CD4-positive, alpha-beta T cell (primary cell): Measurements from ENCODE around the gene WNT1. TPM values are rescaled to one million over a fixed set of nuclear protein-coding genes. Genes with fewer than 3 reads are reported as not detected.

Source experiments
- ATAC-seq: fragments of 200-7000 bp; cut with Tn5 transposase; one replicate; pipeline ENCODE4 v1.10.0; 2022; ENCODE audit warnings: mild to moderate bottlenecking; ENCODE audit not compliant: poor library complexity
- CTCF ChIA-PET: fragments of 350-600 bp; sonication (Branson Sonifier 250); formaldehyde crosslinking; loops from one replicate; lab custom pipeline; 2021; ENCODE audit warnings: antibody characterized with exemption, inconsistent platforms; lab: Charles Lee
- POLR2A ChIA-PET: fragments of 350-600 bp; sonication (Branson Sonifier 250); formaldehyde crosslinking; loops from one replicate; lab custom pipeline; 2021; ENCODE audit warnings: antibody characterized with exemption, inconsistent platforms; lab: Charles Lee
- DNase-seq, 14 experiments: peaks; one replicate each; pipeline ENCODE4 v3.0.0-alpha.2; 2013 to 2020; ENCODE audit warnings: mixed read lengths in 2 of 14
- H3K27ac ChIP-seq, 2 donors: one replicate each; pipeline versions ENCODE4 v1.5.1 to v1.7.0; 2013; ENCODE audit warnings: low read length in 2 of 2, low read depth in 1 of 2, mild to moderate bottlenecking in 1 of 2
- H3K27me3 ChIP-seq, 2 experiments: 1 replicate in 1 of 2; 2 replicates in 1 of 2; pipeline versions ENCODE4 v1.6.1 to v1.7.0; 2013; ENCODE audit warnings: low read length in 2 of 2, control low read depth in 1 of 2, mild to moderate bottlenecking in 1 of 2, moderate library complexity in 1 of 2; ENCODE audit not compliant: insufficient read depth in 2 of 2, control insufficient read depth in 1 of 2
- H3K36me3 ChIP-seq: one replicate; pipeline ENCODE4 v1.6.1; 2013; ENCODE audit warnings: low read length, control low read depth; ENCODE audit not compliant: insufficient read depth
- H3K4me1 ChIP-seq: one replicate; pipeline ENCODE4 v1.6.1; 2013; ENCODE audit warnings: low read length, control low read depth; ENCODE audit not compliant: insufficient read depth
- H3K4me3 ChIP-seq: one replicate; pipeline ENCODE4 v1.5.1; 2013; ENCODE audit warnings: mild to moderate bottlenecking, low read length, moderate library complexity
- H3K9me3 ChIP-seq, 2 experiments: 1 replicate in 1 of 2; 2 replicates in 1 of 2; pipeline versions ENCODE4 v1.6.1 to v1.7.0; 2013; ENCODE audit warnings: low read length in 2 of 2, mild to moderate bottlenecking in 2 of 2, control low read depth in 1 of 2, moderate library complexity in 1 of 2; ENCODE audit not compliant: control insufficient read depth in 1 of 2, insufficient read depth in 1 of 2
- H3K27ac Mint-ChIP-seq: one replicate; pipeline ENCODE4 v1.8.0; 2020; ENCODE audit warnings: mixed read lengths
- H3K27me3 Mint-ChIP-seq: one replicate; pipeline ENCODE4 v1.8.0; 2021; ENCODE audit warnings: mixed read lengths
- H3K36me3 Mint-ChIP-seq: one replicate; pipeline ENCODE4 v1.8.0; 2021; ENCODE audit warnings: low read depth, mixed read lengths
- H3K4me1 Mint-ChIP-seq: one replicate; pipeline ENCODE4 v1.8.0; 2021; ENCODE audit warnings: low read depth, mixed read lengths
- H3K4me3 Mint-ChIP-seq: one replicate; pipeline ENCODE4 v1.8.0; 2020; ENCODE audit warnings: mild to moderate bottlenecking, mixed read lengths
- H3K9me3 Mint-ChIP-seq: one replicate; pipeline ENCODE4 v1.8.0; 2020; ENCODE audit warnings: mixed read lengths
- CTCF ChIP-seq: fragments of 200-600 bp; IDR thresholded peaks from one replicate; pipeline ENCODE4 v1.8.0; 2022; ENCODE audit warnings: antibody characterized with exemption, mild to moderate bottlenecking
- intact Hi-C, 2 experiments: fragments of 100-400 bp; cut with DNase I in 1 of 2; cut with micrococcal nuclease in 1 of 2; formaldehyde crosslinking; loops; one replicate each; pipeline versions ENCODE4 v1.15.1 to v1.9.0; 2023 to 2025; cut with DNase I, micrococcal nuclease
- total RNA-seq, 174 experiments: library from RNA in 2 of 174; stranded (reverse) in 2 of 174; gene quantifications; one replicate each; pipeline ENCODE4 v1.2.3 and lab custom pipeline; 2021 to 2026

WNT1 gene
- total RNA-seq, 2 experiments from 2014 or later = 1.8 to 2.7 TPM

DNA sequence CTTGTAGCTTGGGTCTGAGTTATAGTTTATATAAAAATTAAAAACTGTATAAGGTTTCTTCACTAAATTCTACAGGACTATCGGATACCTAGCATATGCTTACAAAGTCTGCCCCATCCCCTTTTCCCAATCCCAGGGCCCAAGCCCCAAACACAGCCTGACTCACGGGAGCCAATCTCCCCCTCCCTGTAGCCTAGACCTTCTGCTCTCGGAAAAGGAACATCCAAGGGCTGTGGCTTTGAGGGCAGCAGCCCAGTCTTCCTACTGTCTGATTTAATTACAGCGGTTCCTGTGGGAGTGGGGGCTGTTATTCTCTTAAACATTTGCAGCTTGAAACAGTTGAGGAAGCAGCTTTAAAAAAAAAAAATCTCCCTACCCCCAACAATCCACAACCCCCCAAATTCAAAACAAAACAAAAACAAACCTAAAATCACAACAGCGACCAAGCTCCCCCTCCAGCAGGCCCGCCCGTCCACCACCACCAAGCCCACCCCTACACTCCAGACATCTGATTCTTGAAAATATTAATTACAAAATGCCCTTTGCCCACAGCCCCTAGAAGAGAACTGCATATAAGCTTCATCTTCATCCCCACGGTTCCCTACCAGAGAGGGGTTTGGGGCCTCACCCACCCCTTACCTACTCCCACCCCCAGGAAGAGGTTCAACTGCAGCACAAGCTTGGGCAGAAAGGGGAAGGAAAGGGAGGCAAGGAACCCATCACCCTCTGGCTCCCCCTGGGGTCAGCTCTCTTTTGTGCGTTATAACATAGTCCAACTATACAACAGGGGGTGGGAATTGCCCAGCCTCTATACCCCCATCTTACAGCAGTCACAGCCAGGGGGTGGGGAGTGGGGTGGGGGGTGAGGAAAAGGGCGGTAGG is 41.6 kb downstream of the WNT1 start:
- intact Hi-C loops = loop anchor here (2.0 kb wide), 2 partner anchors 37 to 167 kb away; partner anchors contain the start of gene DDX23 (in 1 of the 2)

GRCh38 chr12:49020441-49020840 is 42.3 kb downstream of the WNT1 start:
- CTCF ChIA-PET = interaction anchor here (0.9 to 2.9 kb wide), 7 partner anchors 9 to 78 kb away, joined by 3 to 39 read pairs (median 5); partner anchors contain the start of genes ARF3 and WNT1
- Mint-ChIP-seq H3K9me3 (no peaks in the 10 kb centered on the region), H3K27me3 (no peaks in the 10 kb centered on the region), H3K4me1 (peaks cover 36% of the 10 kb centered on the region), H3K27ac (peak overlapping the region; percentile 99), H3K4me3 (no peak overlapping the region), H3K36me3 (peaks cover 76% of the 10 kb centered on the region)
- no peak for ATAC-seq
- Histone ChIP-seq H3K4me3 (no peak overlapping the region), H3K27ac (peak overlapping the region in 1 of 2 donors; percentile 30), H3K27me3 (no peaks in the 10 kb centered on the region), H3K4me1 (peaks cover 27% of the 10 kb centered on the region), H3K9me3 (no peaks in the 10 kb centered on the region), H3K36me3 (peaks cover 48% of the 10 kb centered on the region)
- DNase-seq = no peak
- POLR2A ChIA-PET = interaction anchor here (0.7 to 1.9 kb wide), 9 partner anchors 8 to 111 kb away, joined by 3 to 6 read pairs (median 4); partner anchors contain the start of genes DDN, RHEBL1 and TUBA1B
- intact Hi-C loops = loop anchor here in 1 of 2 experiments (2.0 kb wide), 1 partner anchor 36 kb away; no protein-coding TSS in a partner anchor
- TF ChIP-seq CTCF = no peak

More for the DNA sequence above, 41.6 kb downstream of the WNT1 start:
- peak; percentile 28 for TF ChIP-seq CTCF
- Mint-ChIP-seq H3K4me3 (peak overlapping the region; percentile 97), H3K4me1 (peaks cover 43% of the 10 kb centered on the region), H3K27ac (peak overlapping the region; percentile 99), H3K27me3 (no peaks in the 10 kb centered on the region), H3K9me3 (no peaks in the 10 kb centered on the region), H3K36me3 (peaks cover 75% of the 10 kb centered on the region)
- peak overlapping the region; percentile 94 to 97 for H3K27ac ChIP-seq
- ATAC-seq (no peak), DNase-seq (peak in 8 of 14 experiments; percentile 13 to 78 (median 35))
- H3K9me3 ChIP-seq = no peaks in the 10 kb centered on the region
- ChIA-PET CTCF (interaction anchor here (0.6 to 2.9 kb wide), 15 partner anchors 9 to 266 kb away, joined by 3 to 39 read pairs (median 5); partner anchors contain the start of genes ARF3, DDN and WNT1), POLR2A (interaction anchor here (0.7 to 1.9 kb wide), 11 partner anchors 9 to 721 kb away, joined by 3 to 6 read pairs (median 4); partner anchors contain the start of genes DDN, RHEBL1, TMBIM6 and TUBA1B)
- H3K4me1 ChIP-seq = peaks cover 27% of the 10 kb centered on the region
- peaks cover 41% of the 10 kb centered on the region for H3K36me3 ChIP-seq
- peak overlapping the region; percentile 73 for H3K4me3 ChIP-seq
- H3K27me3 ChIP-seq = no peaks in the 10 kb centered on the region

DNA sequence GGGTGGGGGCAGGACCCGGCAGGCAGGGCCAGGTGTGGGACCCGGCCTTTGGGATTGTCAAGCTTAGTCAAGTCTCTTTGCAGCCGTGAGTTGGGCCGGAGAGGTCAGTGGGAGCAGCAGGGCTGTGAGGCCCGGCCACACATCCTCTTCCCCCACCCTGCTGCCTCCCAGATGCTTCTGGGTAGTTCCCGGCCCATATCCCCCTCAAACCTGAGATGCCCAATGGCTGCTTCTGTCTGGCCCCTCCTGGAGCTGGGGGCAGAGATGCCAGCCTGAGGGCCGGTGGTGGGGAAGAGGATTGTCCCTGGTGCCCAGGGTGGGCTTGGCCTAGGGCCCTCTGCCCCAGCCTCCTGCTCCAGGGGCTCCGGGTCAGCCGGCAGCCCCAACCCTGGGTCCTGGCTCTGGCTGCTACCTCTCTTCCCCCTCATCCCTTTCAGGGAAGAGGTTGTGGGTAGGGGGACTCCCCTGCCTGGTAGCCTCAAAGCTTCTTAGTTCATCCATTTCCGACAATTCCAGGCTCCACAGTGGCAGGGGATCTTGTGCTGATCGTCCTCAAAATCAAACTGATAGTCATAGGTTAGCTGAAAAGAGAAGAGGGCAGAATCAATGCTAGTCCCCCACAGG is 43.3 kb downstream of the WNT1 start:
- no peak for DNase-seq
- peak overlapping the region; percentile 99 for H3K27ac Mint-ChIP-seq
- ATAC-seq = no peak
- Histone ChIP-seq H3K27me3 (no peaks in the 10 kb centered on the region), H3K36me3 (peaks cover 58% of the 10 kb centered on the region), H3K4me1 (peaks cover 27% of the 10 kb centered on the region), H3K4me3 (no peak overlapping the region), H3K27ac (no peak overlapping the region), H3K9me3 (no peaks in the 10 kb centered on the region)
- no peak for TF ChIP-seq CTCF
- no peak overlapping the region for H3K4me3 Mint-ChIP-seq
- peaks cover 31% of the 10 kb centered on the region for H3K4me1 Mint-ChIP-seq
- ChIA-PET POLR2A (no interaction called here), CTCF (interaction anchor here (2.3 to 2.9 kb wide), 2 partner anchors 17 to 25 kb away, joined by 5 to 39 read pairs; no protein-coding TSS in a partner anchor)
- no peaks in the 10 kb centered on the region for H3K27me3 Mint-ChIP-seq
- peaks cover 77% of the 10 kb centered on the region for H3K36me3 Mint-ChIP-seq
- intact Hi-C loops = loop anchor here in 1 of 2 experiments (2.0 kb wide), 1 partner anchor 35 kb away; no protein-coding TSS in a partner anchor
- no peaks in the 10 kb centered on the region for H3K9me3 Mint-ChIP-seq
